HepG2 (cell line): ENCODE data around the gene SPTY2D1. TPM values are rescaled to one million over a fixed set of nuclear protein-coding genes. Genes with fewer than 3 reads are reported as not detected.

Experiments used
- CBX1 ChIP-seq: IDR thresholded peaks from one replicate; pipeline ENCODE4 v1.6.1; 2016; ENCODE audit warnings: antibody characterized with exemption, low read depth
- ELK4 ChIP-seq: sonication (generic); formaldehyde crosslinking; IDR thresholded peaks from 2 replicates; pipeline ENCODE4 v1.9.0; 2021; ENCODE audit warnings: missing genetic modification reagents, borderline replicate concordance
- ERF ChIP-seq: IDR thresholded peaks from 2 replicates; pipeline ENCODE4 v1.6.1; 2018; ENCODE audit warnings: missing biosample characterization, missing genetic modification reagents
- GTF3A ChIP-seq: sonication (generic); formaldehyde crosslinking; conservative IDR thresholded peaks from 2 replicates; pipeline ENCODE4 v1.4.0; 2020; ENCODE audit warnings: mild to moderate bottlenecking, missing genetic modification reagents
- KDM5B ChIP-seq: sonication (generic); formaldehyde crosslinking; IDR thresholded peaks from 2 replicates; pipeline ENCODE4 v1.4.0; 2020; ENCODE audit warnings: missing genetic modification reagents, mild to moderate bottlenecking, borderline replicate concordance
- MED1 ChIP-seq: sonication (generic); formaldehyde crosslinking; IDR thresholded peaks from 2 replicates; pipeline ENCODE4 v1.4.0; 2020; ENCODE audit warnings: missing genetic modification reagents
- RNF2 ChIP-seq: fragments of 450-650 bp; conservative IDR thresholded peaks from 2 replicates; pipeline ENCODE4 v1.6.1; 2016; ENCODE audit warnings: low read depth
- SOX5 ChIP-seq: IDR thresholded peaks from 2 replicates; pipeline ENCODE4 v1.6.1; 2016; ENCODE audit warnings: borderline replicate concordance
- SOX6 ChIP-seq, 2 experiments: fragments of 450-650 bp in 1 of 2; sonication (generic) in 1 of 2; formaldehyde crosslinking in 1 of 2; IDR thresholded peaks; 2 replicates each; pipeline versions ENCODE4 v1.4.0 to v1.6.1; 2017 to 2020; ENCODE audit warnings: antibody characterized with exemption in 1 of 2, mild to moderate bottlenecking in 1 of 2, missing genetic modification reagents in 1 of 2
- SP5 ChIP-seq: IDR thresholded peaks from 2 replicates; pipeline ENCODE4 v1.6.1; 2016; ENCODE audit warnings: low read depth, borderline replicate concordance
- TEF ChIP-seq: sonication (generic); formaldehyde crosslinking; IDR thresholded peaks from 2 replicates; pipeline ENCODE4 v1.5.0; 2020; ENCODE audit warnings: missing genetic modification reagents
- U2AF1 ChIP-seq: fragments of 200-400 bp; formaldehyde crosslinking; optimal IDR thresholded peaks from 2 replicates; pipeline ENCODE3; 2017; ENCODE audit warnings: mild to moderate bottlenecking, low read depth, low read length
- ZNF263 ChIP-seq: sonication (generic); formaldehyde crosslinking; IDR thresholded peaks from 2 replicates; pipeline ENCODE4 v1.4.0; 2020; ENCODE audit warnings: missing genetic modification reagents
- ZNF3 ChIP-seq: IDR thresholded peaks from 2 replicates; pipeline ENCODE4 v1.7.0; 2017; ENCODE audit warnings: inconsistent platforms
- ZNF350 ChIP-seq: sonication (generic); formaldehyde crosslinking; IDR thresholded peaks from 2 replicates; pipeline ENCODE4 v1.4.0; 2020; ENCODE audit warnings: mild to moderate bottlenecking, low read depth, missing genetic modification reagents, borderline replicate concordance
- ZNF549 ChIP-seq: sonication (generic); formaldehyde crosslinking; IDR thresholded peaks from 2 replicates; pipeline ENCODE4 v1.5.0; 2020; ENCODE audit warnings: missing genetic modification reagents
- ZNF674 ChIP-seq: sonication (generic); formaldehyde crosslinking; IDR thresholded peaks from 2 replicates; pipeline ENCODE4 v1.5.0; 2020; ENCODE audit warnings: low read depth, mild to moderate bottlenecking, missing genetic modification reagents
- polyA plus RNA-seq, 8 experiments: library from polyadenylated mRNA; depleted of rRNA in 3 of 8; stranded (reverse) in 7 of 8; unstranded in 1 of 8; fragments of >200 nt; fragmentation: Illumina TruSeq in 4 of 8; extraction: Trizol in 4 of 8; gene quantifications; 2 replicates each; pipeline versions ENCODE4 v1.2.1 to v1.2.3, GENCODE V29; 2011 to 2016; ENCODE audit warnings: low read depth in 4 of 8, missing spikeins in 1 of 8, mixed read lengths in 1 of 8; ENCODE audit not compliant: insufficient read depth in 1 of 8
- total RNA-seq, 5 experiments: library from RNA; depleted of rRNA; stranded (reverse); fragments of >200 nt; fragmentation: Illumina TruSeq; extraction: Trizol; gene quantifications; 2 replicates each; pipeline ENCODE4 v1.2.3, GENCODE V29; 2016; ENCODE audit warnings: low read depth in 1 of 5
- TF ChIP-seq, protein P1 (sequence below): sonication (generic); formaldehyde crosslinking; IDR thresholded peaks from 2 replicates; pipeline ENCODE4 v1.8.1; 2023; ENCODE audit warnings: mild to moderate bottlenecking, moderate library complexity, missing genetic modification reagents
- TF ChIP-seq, protein P2 (sequence below), 2 experiments: sonication (generic) in 1 of 2; formaldehyde crosslinking in 1 of 2; IDR thresholded peaks; 2 replicates each; pipeline versions ENCODE4 v1.4.0 to v1.6.1; 2016 to 2020; ENCODE audit warnings: borderline replicate concordance in 1 of 2, low read depth in 1 of 2, mild to moderate bottlenecking in 1 of 2, missing genetic modification reagents in 1 of 2
- TF ChIP-seq, protein P3 (sequence below): sonication (generic); formaldehyde crosslinking; IDR thresholded peaks from 2 replicates; pipeline ENCODE4 v1.4.0; 2020; ENCODE audit warnings: missing genetic modification reagents

The SPTY2D1 gene
- total and polyA plus RNA-seq, 2 of the 13 experiments (the other 11 are each of a cell fraction or from before 2014, with no cell fraction given): 6.9 to 14.8 TPM

- TF ChIP-seq, protein P1, sequence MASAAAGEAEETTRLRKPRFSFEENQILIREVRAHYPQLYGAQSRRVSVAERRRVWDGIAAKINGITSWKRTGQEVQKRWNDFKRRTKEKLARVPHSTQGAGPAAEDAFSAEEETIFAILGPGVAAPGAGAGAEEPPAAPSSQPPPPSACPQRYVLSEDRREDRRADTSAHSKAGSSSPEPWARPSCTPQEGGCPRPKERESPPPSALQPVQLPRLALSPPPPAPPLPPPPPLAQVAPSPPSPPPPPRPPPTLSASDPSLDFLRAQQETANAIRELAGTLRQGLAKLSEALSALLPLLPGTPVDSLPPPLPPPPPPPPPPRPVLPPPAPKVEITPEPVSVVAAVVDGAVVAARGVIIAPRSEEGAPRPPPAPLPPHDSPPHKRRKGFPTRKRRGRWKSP: no peak
- TF ChIP-seq SOX5 (CRISPR knock-in tag) (peak; percentile 41; the same call in 1 of the 2 replicates), ERF (peak; percentile 14; the same call in 1 of the 2 replicates), SP5 (CRISPR knock-in tag) (peak; percentile 10; the same call in 1 of the 2 replicates), GTF3A (CRISPR knock-in tag) (no peak), MED1 (CRISPR knock-in tag) (peak; percentile 47; the same call in 1 of the 2 replicates), ELK4 (CRISPR knock-in tag) (no peak), CBX1 (peak; percentile 81), TEF (CRISPR knock-in tag) (no peak), ZNF549 (CRISPR knock-in tag) (no peak), ZNF350 (CRISPR knock-in tag) (peak; percentile 31; the same call in 1 of the 2 replicates), RNF2 (no peak), SOX6 (IDR thresholded peaks at IDR 0.05) (no peak), SOX6 (CRISPR knock-in tag; IDR thresholded peaks at IDR 0.05) (peak; percentile 66; the same call in 1 of the 2 replicates), ZNF674 (CRISPR knock-in tag) (no peak), KDM5B (CRISPR knock-in tag) (no peak), ZNF3 (CRISPR knock-in tag) (peak; percentile 75), U2AF1 (no peak), ZNF263 (no peak)
- TF ChIP-seq, protein P2, sequence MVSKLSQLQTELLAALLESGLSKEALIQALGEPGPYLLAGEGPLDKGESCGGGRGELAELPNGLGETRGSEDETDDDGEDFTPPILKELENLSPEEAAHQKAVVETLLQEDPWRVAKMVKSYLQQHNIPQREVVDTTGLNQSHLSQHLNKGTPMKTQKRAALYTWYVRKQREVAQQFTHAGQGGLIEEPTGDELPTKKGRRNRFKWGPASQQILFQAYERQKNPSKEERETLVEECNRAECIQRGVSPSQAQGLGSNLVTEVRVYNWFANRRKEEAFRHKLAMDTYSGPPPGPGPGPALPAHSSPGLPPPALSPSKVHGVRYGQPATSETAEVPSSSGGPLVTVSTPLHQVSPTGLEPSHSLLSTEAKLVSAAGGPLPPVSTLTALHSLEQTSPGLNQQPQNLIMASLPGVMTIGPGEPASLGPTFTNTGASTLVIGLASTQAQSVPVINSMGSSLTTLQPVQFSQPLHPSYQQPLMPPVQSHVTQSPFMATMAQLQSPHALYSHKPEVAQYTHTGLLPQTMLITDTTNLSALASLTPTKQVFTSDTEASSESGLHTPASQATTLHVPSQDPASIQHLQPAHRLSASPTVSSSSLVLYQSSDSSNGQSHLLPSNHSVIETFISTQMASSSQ (IDR thresholded peaks at IDR 0.05; ENCODE audit: low read depth): peak; percentile 92
- TF ChIP-seq, protein P2 (CRISPR knock-in tag; IDR thresholded peaks at IDR 0.05; ENCODE audit: borderline replicate concordance): peak; percentile 98
- TF ChIP-seq, protein P3, sequence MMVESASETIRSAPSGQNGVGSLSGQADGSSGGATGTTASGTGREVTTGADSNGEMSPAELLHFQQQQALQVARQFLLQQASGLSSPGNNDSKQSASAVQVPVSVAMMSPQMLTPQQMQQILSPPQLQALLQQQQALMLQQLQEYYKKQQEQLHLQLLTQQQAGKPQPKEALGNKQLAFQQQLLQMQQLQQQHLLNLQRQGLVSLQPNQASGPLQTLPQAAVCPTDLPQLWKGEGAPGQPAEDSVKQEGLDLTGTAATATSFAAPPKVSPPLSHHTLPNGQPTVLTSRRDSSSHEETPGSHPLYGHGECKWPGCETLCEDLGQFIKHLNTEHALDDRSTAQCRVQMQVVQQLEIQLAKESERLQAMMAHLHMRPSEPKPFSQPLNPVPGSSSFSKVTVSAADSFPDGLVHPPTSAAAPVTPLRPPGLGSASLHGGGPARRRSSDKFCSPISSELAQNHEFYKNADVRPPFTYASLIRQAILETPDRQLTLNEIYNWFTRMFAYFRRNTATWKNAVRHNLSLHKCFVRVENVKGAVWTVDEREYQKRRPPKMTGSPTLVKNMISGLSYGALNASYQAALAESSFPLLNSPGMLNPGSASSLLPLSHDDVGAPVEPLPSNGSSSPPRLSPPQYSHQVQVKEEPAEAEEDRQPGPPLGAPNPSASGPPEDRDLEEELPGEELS (CRISPR knock-in tag): peak; percentile 68
Observed at GRCh38 chr11:18578975-18579598, 55.1 kb downstream of the SPTY2D1 start (continued).
